ENCODE data around the gene MRPS18B. TPM values are rescaled to one million over a fixed set of nuclear protein-coding genes. Genes with fewer than 3 reads are reported as not detected.

Gene MRPS18B
- total and polyA plus RNA-seq, 2 of the 13 experiments (the other 11 are each of a cell fraction or from before 2014, with no cell fraction given) = 125 to 131 TPM

DNA sequence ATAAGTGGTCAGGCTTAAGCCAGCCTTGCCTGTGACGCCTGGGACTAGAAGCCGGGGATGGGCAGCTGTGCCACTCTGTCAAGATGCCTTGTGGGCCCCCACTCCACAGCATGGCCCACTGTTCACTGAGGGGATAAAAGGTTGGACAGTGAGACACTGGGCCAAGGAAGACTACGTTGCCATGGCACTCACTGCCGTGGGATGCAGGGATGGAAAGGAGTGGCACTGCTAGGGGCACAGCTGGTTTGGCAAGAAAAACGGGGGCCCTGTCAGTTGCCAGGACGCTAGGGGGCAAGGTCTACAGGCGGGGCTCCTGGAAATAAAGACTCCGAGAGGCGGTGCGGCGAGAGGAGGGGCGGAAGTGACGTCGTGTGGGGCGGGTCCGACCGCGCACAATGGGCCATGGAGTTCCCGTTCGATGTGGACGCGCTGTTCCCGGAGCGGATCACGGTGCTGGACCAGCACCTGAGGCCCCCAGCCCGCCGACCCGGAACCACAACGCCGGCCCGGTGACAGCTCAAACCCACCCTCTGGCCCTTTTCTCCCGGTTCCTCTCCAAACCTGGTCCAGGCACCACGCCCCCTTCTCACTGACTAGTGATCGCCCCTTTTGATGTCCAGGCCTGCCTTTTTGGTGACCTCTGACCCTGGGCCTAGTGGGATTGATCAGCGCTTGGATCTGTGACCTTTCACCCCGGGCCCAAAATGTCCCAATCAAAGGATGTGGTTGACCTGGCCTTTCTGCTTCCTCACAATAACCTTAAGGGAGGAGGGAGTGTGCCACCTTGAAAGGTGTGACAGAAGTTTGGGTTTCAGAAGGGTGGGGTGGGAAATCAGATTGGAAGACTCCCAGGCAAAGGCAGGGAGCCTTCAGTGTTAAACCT is 9.1 kb downstream of the MRPS18B start, which contains the start of gene ATAT1 (continued):
- TF ChIP-seq, protein P1, sequence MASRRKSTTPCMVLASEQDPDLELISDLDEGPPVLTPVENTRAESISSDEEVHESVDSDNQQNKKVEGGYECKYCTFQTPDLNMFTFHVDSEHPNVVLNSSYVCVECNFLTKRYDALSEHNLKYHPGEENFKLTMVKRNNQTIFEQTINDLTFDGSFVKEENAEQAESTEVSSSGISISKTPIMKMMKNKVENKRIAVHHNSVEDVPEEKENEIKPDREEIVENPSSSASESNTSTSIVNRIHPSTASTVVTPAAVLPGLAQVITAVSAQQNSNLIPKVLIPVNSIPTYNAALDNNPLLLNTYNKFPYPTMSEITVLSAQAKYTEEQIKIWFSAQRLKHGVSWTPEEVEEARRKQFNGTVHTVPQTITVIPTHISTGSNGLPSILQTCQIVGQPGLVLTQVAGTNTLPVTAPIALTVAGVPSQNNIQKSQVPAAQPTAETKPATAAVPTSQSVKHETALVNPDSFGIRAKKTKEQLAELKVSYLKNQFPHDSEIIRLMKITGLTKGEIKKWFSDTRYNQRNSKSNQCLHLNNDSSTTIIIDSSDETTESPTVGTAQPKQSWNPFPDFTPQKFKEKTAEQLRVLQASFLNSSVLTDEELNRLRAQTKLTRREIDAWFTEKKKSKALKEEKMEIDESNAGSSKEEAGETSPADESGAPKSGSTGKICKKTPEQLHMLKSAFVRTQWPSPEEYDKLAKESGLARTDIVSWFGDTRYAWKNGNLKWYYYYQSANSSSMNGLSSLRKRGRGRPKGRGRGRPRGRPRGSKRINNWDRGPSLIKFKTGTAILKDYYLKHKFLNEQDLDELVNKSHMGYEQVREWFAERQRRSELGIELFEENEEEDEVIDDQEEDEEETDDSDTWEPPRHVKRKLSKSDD (CRISPR knock-in tag; IDR thresholded peaks at IDR 0.05; ENCODE audit: low read depth) = peak; percentile 83; the same call in 1 of the 2 replicates
- TF ChIP-seq, protein P2, sequence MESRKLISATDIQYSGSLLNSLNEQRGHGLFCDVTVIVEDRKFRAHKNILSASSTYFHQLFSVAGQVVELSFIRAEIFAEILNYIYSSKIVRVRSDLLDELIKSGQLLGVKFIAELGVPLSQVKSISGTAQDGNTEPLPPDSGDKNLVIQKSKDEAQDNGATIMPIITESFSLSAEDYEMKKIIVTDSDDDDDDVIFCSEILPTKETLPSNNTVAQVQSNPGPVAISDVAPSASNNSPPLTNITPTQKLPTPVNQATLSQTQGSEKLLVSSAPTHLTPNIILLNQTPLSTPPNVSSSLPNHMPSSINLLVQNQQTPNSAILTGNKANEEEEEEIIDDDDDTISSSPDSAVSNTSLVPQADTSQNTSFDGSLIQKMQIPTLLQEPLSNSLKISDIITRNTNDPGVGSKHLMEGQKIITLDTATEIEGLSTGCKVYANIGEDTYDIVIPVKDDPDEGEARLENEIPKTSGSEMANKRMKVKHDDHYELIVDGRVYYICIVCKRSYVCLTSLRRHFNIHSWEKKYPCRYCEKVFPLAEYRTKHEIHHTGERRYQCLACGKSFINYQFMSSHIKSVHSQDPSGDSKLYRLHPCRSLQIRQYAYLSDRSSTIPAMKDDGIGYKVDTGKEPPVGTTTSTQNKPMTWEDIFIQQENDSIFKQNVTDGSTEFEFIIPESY (CRISPR knock-in tag; IDR thresholded peaks at IDR 0.05) = no peak
- TF ChIP-seq NRL (CRISPR knock-in tag; IDR thresholded peaks at IDR 0.05; ENCODE audit: borderline replicate concordance) (peak; percentile 47; the same call in 1 of the 2 replicates), ZNF569 (CRISPR knock-in tag; IDR thresholded peaks at IDR 0.05; ENCODE audit: borderline replicate concordance) (no peak), ZNF605 (CRISPR knock-in tag; IDR thresholded peaks at IDR 0.05) (peak; percentile 94), ZNF557 (CRISPR knock-in tag; IDR thresholded peaks at IDR 0.05) (no peak), DNMT1 (CRISPR knock-in tag; IDR thresholded peaks at IDR 0.05) (no peak), SSRP1 (CRISPR knock-in tag; IDR thresholded peaks at IDR 0.05) (peak; percentile 95), ZNF10 (CRISPR knock-in tag; IDR thresholded peaks at IDR 0.05; ENCODE audit: borderline replicate concordance, low read depth) (no peak), ZNF326 (CRISPR knock-in tag; IDR thresholded peaks at IDR 0.05; ENCODE audit: borderline replicate concordance) (no peak), RFXAP (CRISPR knock-in tag; IDR thresholded peaks at IDR 0.05; ENCODE audit: borderline replicate concordance) (peak; percentile 74; the same call in 1 of the 2 replicates), PRPF4 (IDR thresholded peaks at IDR 0.05; ENCODE audit: low read depth, low read length, poor library complexity, severe bottlenecking) (no peak), ZZZ3 (CRISPR knock-in tag; IDR thresholded peaks at IDR 0.05; ENCODE audit: borderline replicate concordance) (peak; percentile 88), ZNF256 (CRISPR knock-in tag; conservative IDR thresholded peaks at IDR 0.05) (peak; percentile 90; the same call in 1 of the 2 replicates)
- TF ChIP-seq, protein P3, sequence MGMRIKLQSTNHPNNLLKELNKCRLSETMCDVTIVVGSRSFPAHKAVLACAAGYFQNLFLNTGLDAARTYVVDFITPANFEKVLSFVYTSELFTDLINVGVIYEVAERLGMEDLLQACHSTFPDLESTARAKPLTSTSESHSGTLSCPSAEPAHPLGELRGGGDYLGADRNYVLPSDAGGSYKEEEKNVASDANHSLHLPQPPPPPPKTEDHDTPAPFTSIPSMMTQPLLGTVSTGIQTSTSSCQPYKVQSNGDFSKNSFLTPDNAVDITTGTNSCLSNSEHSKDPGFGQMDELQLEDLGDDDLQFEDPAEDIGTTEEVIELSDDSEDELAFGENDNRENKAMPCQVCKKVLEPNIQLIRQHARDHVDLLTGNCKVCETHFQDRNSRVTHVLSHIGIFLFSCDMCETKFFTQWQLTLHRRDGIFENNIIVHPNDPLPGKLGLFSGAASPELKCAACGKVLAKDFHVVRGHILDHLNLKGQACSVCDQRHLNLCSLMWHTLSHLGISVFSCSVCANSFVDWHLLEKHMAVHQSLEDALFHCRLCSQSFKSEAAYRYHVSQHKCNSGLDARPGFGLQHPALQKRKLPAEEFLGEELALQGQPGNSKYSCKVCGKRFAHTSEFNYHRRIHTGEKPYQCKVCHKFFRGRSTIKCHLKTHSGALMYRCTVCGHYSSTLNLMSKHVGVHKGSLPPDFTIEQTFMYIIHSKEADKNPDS (CRISPR knock-in tag; IDR thresholded peaks at IDR 0.05) = peak; percentile 86; the same call in 1 of the 2 replicates
- TF ChIP-seq, protein P4, sequence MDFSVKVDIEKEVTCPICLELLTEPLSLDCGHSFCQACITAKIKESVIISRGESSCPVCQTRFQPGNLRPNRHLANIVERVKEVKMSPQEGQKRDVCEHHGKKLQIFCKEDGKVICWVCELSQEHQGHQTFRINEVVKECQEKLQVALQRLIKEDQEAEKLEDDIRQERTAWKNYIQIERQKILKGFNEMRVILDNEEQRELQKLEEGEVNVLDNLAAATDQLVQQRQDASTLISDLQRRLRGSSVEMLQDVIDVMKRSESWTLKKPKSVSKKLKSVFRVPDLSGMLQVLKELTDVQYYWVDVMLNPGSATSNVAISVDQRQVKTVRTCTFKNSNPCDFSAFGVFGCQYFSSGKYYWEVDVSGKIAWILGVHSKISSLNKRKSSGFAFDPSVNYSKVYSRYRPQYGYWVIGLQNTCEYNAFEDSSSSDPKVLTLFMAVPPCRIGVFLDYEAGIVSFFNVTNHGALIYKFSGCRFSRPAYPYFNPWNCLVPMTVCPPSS (IDR thresholded peaks at IDR 0.05) = no peak
- TF ChIP-seq, protein P5, sequence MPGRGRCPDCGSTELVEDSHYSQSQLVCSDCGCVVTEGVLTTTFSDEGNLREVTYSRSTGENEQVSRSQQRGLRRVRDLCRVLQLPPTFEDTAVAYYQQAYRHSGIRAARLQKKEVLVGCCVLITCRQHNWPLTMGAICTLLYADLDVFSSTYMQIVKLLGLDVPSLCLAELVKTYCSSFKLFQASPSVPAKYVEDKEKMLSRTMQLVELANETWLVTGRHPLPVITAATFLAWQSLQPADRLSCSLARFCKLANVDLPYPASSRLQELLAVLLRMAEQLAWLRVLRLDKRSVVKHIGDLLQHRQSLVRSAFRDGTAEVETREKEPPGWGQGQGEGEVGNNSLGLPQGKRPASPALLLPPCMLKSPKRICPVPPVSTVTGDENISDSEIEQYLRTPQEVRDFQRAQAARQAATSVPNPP (CRISPR knock-in tag; IDR thresholded peaks at IDR 0.05) = peak; percentile 71
- TF ChIP-seq, protein P6, sequence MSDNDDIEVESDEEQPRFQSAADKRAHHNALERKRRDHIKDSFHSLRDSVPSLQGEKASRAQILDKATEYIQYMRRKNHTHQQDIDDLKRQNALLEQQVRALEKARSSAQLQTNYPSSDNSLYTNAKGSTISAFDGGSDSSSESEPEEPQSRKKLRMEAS (IDR thresholded peaks at IDR 0.05) = peak; percentile 85

All from HepG2 (cell line).